ENCODE measurements around the gene TENM4. TPM values are rescaled to one million over a fixed set of nuclear protein-coding genes. Genes with fewer than 3 reads are reported as not detected.

Gene TENM4
- total RNA-seq, 1 donor from 2014 or later = 11.9 TPM

- no peak overlapping the region for H3K27ac ChIP-seq
- no peaks in the 10 kb centered on the region for H3K27me3 ChIP-seq
- H3K36me3 ChIP-seq = no peaks in the 10 kb centered on the region
- no peaks in the 10 kb centered on the region for H3K9me3 ChIP-seq
- no peak for DNase-seq (ENCODE audit: low spot score in 2 of 2)
- TF ChIP-seq CTCF (IDR thresholded peaks at IDR 0.05) = peak; percentile 53 to 80 (median 70)
- intact Hi-C loops (cut with DNase I) = loop anchor here (5.0 kb wide), 1 partner anchor 322 kb away; no protein-coding TSS in a partner anchor
- H3K4me1 ChIP-seq = peaks cover 0 to 10% of the 10 kb centered on the region in 2 donors
- H3K4me3 ChIP-seq = no peak overlapping the region
Measured at GRCh38 chr11:79100093-79100910, 340.5 kb downstream of the TENM4 start.

- Histone ChIP-seq H3K27ac (peak overlapping the region; percentile 7 to 44), H3K4me1 (peaks cover 0 to 10% of the 10 kb centered on the region in 2 donors), H3K9me3 (peaks cover 0 to 9% of the 10 kb centered on the region in 2 donors), H3K27me3 (no peaks in the 10 kb centered on the region), H3K4me3 (no peak overlapping the region), H3K36me3 (no peaks in the 10 kb centered on the region)
- no peak for TF ChIP-seq CTCF (IDR thresholded peaks at IDR 0.05)
- intact Hi-C loops (cut with DNase I) = loop anchor here (5.0 to 10.0 kb wide), 5 partner anchors 74 to 523 kb away; partner anchors contain the start of gene NARS2
- DNase-seq (ENCODE audit: low spot score in 2 of 2) = no peak
Measured at GRCh38 chr11:79098146-79098545, 342.7 kb downstream of the TENM4 start.

GRCh38 chr11:79097246-79097875 lies 343.5 kb downstream of the TENM4 start:
- TF ChIP-seq CTCF (IDR thresholded peaks at IDR 0.05) = no peak
- no peak for DNase-seq (ENCODE audit: low spot score in 2 of 2)
- Histone ChIP-seq H3K9me3 (peaks cover 0 to 12% of the 10 kb centered on the region in 2 donors), H3K27ac (peak overlapping the region; percentile 44 to 52), H3K36me3 (no peaks in the 10 kb centered on the region), H3K27me3 (no peaks in the 10 kb centered on the region), H3K4me1 (peaks cover 0 to 10% of the 10 kb centered on the region in 2 donors), H3K4me3 (no peak overlapping the region)
- intact Hi-C loops (cut with DNase I) = loop anchor here (5.0 to 10.0 kb wide), 5 partner anchors 75 to 523 kb away; partner anchors contain the start of gene NARS2

- no peak for TF ChIP-seq CTCF (IDR thresholded peaks at IDR 0.05)
- H3K4me1 ChIP-seq = peaks cover 0 to 10% of the 10 kb centered on the region in 2 donors
- intact Hi-C loops (cut with DNase I) = loop anchor here (5.0 to 10.0 kb wide), 5 partner anchors 77 to 521 kb away; partner anchors contain the start of gene NARS2
Measured at GRCh38 chr11:79095424-79095823, 345.4 kb downstream of the TENM4 start.

GRCh38 chr11:79094616-79095015 lies 346.2 kb downstream of the TENM4 start:
- TF ChIP-seq CTCF (IDR thresholded peaks at IDR 0.05) = no peak
- Histone ChIP-seq H3K9me3 (peaks cover 0 to 12% of the 10 kb centered on the region in 2 donors), H3K4me3 (no peak overlapping the region), H3K27me3 (no peaks in the 10 kb centered on the region), H3K4me1 (peaks cover 0 to 10% of the 10 kb centered on the region in 2 donors), H3K27ac (no peak overlapping the region), H3K36me3 (no peaks in the 10 kb centered on the region)
- intact Hi-C loops (cut with DNase I) = loop anchor here (5.0 to 10.0 kb wide), 5 partner anchors 78 to 520 kb away; partner anchors contain the start of gene NARS2
- DNase-seq (ENCODE audit: low spot score in 2 of 2) = no peak

More at GRCh38 chr11:79095424-79095823, 345.4 kb downstream of the TENM4 start:
- H3K4me3 ChIP-seq = no peak overlapping the region
- no peaks in the 10 kb centered on the region for H3K36me3 ChIP-seq
- DNase-seq (ENCODE audit: low spot score in 2 of 2) = no peak
- peaks cover 0 to 12% of the 10 kb centered on the region in 2 donors for H3K9me3 ChIP-seq
- no peak overlapping the region for H3K27ac ChIP-seq
- H3K27me3 ChIP-seq = no peaks in the 10 kb centered on the region
